ENCODE data around the gene HTR2B.
"Not testable (repeated sequence)": the region's sequence is repeated elsewhere in the genome, so short reads cannot be mapped to it uniquely, and the experiment has no call there.

Gene HTR2B

DNA sequence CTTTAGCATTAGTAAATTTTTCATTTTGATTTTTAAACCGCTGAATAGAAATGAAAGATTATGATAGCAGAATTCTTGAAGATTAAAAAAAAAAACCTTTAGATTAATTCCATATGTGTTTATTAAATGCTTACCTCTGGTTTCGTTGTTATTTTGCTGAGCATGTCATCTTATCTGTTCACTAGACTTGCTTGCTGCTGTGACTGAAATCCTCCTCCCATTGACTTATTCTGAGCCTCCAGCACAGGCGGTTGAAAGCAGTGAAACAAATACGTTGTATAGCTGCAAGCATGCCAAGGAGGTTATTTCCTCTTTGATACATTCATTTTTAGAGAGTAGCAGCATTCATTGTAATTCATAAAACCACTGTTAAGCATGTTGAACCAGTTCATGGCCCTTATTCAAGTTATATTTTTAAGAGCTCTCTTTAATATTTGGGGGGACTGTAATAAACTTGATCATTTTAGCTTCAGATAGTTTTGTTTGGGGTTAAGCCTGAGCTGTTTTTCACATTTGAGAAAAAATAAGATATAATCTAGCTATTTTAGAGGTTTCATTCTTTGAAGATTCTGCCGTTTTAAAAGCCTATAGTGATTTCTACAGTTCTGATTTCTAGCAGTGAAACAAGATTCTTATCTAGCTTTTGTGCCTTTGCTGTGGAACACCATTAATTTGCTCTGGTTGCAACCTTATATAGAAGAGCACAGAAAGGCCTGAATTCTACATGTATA is at the start of gene HTR2B:
Gene HTR2B, minus strand, starts transcription at position 205 of the 731 bp plus-strand sequence. CDS start 1,278 bp downstream, outside the sequence.
- no peak for FAIRE-seq
- DNase-seq (ENCODE audit: extremely low spot score, insufficient read length, low read depth): no peak

DNA sequence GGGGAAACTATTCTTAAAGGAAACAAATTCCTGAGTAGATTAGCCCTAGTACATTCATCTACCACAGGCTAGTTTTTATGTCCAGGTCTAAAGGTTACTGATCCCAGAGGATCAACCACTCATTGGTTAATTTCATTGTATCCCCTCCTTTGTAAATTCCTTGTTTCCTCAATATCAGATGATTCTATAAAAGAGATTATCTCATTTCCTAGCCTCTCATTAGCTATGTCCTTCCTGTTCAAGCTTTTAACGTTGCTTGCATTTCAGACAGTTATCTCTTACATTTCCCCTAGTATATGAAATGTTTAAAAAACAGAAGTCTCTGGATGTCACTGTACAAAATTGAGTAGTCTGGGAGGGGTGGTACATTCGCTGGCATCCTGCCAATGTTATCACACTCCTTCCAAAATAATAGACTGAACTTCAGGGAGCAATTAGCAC is 49.4 kb upstream of the HTR2B start:
- FAIRE-seq (no peak), DNase-seq (ENCODE audit: extremely low spot score, insufficient read length, low read depth) (no peak)

DNA sequence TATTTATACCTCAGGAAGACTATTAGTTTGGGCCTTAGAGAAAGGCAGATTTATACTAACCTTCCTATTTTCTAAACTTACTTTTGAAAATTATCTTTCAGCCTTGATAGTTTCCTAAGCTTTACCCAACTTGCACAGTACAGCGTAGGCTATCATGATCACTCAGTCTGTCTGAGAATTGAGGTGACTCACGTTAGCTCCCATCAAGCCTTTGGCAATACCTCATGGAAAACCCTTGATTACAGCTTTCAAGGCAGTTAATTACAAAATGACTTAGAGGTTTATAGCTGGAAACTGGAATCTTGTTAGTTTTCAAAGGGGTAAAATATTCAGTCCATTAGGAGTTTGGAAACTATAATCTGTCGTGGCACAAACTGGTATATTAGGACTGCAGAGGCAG is 47.2 kb upstream of the HTR2B start:
- FAIRE-seq: no peak
- DNase-seq (ENCODE audit: extremely low spot score, insufficient read length, low read depth): no peak

DNA sequence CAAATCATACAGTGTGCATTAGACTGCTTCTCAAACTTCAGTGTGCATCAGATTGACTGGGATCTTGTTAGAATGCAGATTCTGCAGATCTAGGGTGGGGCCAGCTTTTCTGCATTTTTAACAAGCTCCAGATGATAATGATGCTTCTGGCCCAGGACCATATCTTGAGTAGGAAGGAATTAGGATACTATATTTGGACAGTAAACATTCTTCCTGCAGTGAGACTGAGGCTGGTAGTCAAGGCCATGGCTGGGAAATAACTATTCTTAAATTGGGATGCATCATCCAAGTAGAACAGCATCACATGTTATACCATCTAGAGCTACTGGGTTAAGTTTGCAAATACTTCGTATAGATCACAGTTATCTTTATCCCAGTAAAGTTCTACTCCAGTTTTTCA is 45.2 kb upstream of the HTR2B start:
- DNase-seq (ENCODE audit: extremely low spot score, insufficient read length, low read depth): no peak
- no peak for FAIRE-seq

DNA sequence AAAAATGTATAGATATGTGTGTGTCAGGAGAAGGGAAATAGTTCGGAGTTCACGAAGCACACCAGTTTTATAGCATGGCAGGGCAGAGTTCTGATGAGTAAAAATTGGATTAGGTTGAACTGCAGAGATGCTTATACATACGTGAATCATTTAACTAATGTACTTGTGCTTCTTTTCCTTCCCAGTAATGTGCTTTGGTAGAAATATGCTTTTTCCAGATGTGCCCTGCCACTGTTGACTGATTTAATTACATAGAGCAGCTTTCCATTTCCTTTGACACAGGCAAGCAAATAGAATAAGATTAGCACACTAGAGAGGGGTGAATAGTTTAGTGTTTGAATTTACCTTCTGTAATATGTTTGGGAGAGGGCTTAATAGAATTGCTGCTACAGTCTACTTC is 44.6 kb upstream of the HTR2B start:
- no peak for FAIRE-seq
- no peak for DNase-seq (ENCODE audit: extremely low spot score, insufficient read length, low read depth)

DNA sequence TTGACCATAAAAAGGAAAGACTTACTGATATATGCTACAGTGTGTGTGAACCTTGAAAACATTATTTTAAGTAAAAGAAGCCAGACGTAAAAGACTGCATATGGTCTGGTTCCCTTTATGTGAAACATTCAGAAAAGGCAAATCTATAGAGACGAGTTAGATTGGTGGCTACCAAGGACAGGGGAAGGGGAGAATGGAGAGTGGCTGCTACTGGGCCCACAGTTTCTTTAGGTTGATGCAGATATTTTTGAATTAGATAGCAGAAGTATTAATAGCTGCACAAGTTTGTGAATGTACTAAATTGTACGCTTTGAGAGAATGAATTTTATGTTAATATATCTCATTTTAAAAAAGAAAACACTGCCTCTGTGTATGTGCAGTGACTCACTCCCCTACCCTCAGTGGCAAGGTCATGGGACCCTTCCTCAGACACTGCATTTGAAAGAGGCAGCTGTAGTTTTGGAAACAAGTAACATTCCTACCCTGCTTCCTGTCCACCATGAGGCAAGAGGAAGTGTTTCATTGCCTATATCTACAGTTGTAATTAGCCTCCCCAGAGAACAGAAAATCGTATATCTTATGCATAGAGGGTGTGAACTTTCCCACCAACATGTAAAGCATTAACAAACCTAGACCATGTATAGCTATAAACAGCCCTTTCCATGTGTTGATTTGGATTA is 43.8 kb upstream of the HTR2B start:
- DNase-seq (ENCODE audit: extremely low spot score, insufficient read length, low read depth) (no peak), FAIRE-seq (peak; percentile 76)

DNA sequence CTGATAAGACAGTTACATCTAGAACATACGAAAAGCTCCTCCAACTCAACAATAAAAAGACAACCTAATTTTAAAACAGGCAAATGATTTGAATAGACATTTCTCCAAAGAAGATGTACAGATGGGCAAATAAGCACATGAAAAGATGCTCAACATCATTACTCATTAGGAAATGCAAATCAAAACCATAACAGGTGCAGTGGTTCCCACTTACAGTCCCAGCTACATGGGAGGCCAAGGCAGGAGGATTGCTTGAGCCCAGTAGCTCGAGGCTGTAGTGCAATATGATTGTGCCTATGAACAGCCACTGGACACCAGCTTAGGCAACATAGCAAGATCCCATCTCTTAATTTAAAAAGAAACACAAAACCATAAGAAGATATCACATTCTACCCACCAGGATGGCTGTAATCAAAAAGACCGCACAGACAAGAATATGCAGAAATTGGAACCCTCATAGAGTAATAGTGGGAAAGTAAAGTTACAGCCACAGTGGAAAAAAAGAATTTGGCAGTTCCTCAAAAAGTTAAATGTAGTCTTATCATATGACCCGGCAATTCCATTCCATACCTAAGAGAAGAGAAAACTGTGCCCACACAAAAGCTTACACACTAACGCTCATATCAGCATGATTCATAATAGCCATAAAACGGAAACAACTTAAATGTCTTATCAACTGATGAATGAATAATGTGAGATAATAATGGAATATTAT is 43.1 kb upstream of the HTR2B start:
- peak; percentile 29 for FAIRE-seq

DNA sequence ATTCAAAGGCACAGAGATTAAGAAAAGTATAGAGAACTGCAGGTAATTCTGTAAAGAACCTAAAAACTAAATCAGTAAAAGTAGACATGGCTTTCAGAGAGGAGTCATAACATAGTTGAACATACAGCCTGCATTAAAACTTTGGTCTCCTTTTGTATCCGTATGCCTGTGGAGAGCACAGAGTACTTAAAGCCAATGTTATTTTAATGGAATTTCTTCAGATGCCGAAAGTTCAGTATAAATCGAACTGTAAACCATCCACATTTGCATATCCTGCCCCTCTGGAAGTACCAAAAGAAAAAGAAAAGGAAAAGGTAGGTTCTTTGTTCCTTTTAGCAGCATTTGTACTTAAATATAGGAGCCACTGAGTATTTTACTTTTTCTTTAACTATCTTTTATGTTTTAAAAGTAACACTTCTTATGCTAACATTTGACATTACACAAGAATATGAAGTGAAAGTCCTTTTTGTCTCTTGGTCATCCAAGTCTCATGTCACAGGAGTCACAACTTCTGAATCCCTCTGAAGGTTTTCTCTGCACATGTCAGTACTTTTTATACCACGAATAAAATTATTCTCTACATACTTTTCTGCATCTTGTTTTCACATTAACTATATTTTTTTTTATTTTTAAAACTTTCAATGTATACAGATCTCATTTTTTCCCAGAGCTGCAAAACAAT is 38.7 kb upstream of the HTR2B start:
- no peak for DNase-seq (ENCODE audit: extremely low spot score, insufficient read length, low read depth)
- no peak for FAIRE-seq

More for the DNA sequence above, 43.1 kb upstream of the HTR2B start:
- DNase-seq (ENCODE audit: extremely low spot score, insufficient read length, low read depth): no peak

DNA sequence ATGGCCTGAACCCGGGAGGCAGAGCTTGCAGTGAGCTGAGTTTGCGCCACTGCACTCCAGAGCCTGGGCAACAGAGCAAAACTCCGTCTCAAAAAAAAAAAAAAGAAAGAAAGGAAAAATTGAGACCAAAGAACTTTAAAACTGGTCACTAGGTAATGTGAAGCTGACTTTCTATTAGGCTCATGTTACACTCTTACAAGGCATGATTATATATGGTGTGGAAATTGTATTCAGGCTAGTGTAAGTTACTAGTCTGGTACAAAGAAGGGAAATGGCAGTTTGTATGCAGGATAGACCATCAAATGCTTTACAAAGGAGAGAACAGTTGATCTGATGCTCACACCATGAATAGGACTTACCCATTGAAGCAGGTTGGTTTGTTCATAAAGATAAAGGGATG is 38.2 kb upstream of the HTR2B start:
- FAIRE-seq: no peak
- no peak for DNase-seq (ENCODE audit: extremely low spot score, insufficient read length, low read depth)

DNA sequence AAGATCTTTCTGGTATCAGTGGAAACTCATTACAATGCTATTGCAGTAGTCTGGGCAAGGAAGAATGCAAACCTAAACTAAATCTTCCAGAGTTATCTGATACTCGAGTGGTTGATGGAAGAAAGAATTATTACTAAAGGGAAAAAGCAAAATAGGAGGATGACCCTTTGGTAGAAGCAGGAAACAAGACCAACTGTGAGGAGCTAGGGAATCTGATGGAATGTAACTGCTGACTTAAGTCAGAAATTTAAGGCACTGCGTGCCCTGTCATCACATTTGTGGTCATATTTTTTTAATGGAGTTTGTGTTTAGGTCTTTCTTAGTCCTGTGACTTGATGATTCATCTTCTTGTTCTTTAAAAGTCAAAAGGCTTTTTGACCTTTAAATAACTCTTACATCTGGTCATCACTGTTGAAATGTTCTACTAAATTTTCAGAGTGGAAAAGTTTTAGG is 37.1 kb upstream of the HTR2B start:
- FAIRE-seq: no peak
- DNase-seq (ENCODE audit: extremely low spot score, insufficient read length, low read depth): no peak

DNA sequence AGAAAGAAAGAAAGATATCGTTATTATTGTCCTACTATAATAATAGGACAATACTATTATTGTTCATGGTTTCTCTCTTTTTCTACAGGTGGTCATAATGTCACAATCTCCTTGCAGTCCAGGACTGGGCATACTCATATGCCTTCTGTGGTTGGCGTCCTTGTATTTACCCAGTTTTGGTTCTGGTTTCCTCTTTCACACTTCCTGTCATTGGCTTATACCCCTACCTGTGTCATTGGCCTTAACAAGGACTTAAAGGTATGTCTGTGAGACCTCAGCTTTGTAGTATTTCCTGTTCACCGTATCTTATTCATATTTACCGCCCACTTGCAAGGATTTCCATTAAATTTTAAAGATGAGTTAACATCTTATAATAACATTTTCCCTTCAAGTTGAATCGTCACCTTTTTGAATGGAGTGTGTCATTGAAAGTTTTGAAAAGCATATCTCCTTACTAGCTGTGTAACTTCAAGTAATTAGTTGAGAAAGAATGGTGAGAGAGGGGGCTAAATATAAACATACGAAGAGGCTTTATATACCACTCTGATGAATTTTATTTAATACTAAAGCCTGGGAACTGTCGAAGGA is 36.5 kb upstream of the HTR2B start:
- DNase-seq (ENCODE audit: extremely low spot score, insufficient read length, low read depth): no peak
- peak; percentile 75 for FAIRE-seq

DNA sequence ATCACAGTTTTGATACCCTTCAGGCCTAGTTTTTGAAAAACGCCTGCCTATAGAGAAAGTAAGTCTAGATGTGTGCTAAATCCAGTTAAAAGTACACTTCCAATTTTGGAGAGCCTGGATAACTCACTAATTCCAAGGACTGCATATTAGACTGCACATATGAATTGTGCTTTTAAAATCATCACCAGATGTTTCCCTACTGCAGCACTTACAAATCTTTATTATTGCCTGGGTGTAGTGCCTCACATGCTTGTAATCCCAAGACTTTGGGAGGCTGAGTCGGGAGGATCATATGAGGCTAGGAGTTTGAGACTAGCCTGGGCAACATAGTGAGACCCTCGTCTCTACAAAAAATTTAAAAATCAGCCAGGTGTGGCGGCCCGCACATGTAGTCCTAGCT is 35.9 kb upstream of the HTR2B start:
- no peak for DNase-seq (ENCODE audit: extremely low spot score, insufficient read length, low read depth)
- no peak for FAIRE-seq

DNA sequence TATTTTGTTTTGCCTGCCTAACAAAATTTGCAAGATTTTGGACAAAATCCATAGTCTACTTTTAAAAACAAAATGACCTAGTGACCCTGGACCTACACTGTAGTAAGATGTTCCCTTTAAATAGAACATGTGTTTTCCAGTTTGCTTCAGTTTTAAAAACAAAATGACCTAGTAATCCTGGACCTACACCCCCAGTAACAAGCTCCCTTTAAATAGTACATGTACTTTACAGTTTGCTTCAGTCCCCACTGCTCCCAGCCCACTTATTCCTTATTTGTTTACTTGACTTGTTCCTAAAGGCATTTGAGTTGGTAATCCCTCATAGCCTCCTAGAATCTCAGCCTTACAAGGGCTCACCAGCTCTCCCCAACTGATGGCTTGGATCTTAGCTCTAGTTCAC is 34.5 kb upstream of the HTR2B start:
- FAIRE-seq: no peak

DNA sequence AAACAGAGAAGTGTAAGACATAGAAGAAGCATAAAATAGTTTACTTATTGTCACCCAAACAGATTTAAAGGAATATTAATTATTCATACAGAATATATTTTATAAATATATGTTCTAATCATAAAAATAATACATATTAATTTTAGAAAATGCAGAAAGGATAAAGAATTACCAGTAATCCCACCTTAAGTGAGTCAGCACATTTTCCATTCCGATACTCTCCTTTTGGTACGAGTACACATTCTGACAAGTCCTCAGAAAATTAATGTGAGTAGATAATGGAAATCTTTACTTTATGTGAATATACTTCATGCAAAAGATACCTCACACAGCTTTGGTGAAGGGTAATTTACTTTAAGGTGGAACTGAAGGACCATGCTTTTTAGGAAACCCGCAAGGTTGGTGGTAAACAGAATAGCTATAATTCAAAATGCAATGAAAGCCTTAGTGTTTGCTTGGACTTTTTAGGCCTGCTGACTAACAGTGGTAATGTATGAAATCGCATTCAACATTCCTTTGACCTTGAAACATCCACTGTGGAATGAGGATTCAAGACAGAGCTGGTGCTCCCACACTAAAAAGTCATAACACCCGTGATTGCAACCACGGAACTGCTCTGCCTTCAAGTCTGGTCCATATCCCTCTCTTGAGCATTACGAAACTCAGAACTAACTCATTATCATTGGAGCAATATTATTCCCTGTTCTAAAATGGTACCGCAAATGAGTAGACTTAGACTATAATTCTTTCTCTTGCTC is 28.1 kb upstream of the HTR2B start:
- FAIRE-seq: no peak
- no peak for DNase-seq (ENCODE audit: extremely low spot score, insufficient read length, low read depth)

More for the DNA sequence above, 34.5 kb upstream of the HTR2B start:
- no peak for DNase-seq (ENCODE audit: extremely low spot score, insufficient read length, low read depth)

DNA sequence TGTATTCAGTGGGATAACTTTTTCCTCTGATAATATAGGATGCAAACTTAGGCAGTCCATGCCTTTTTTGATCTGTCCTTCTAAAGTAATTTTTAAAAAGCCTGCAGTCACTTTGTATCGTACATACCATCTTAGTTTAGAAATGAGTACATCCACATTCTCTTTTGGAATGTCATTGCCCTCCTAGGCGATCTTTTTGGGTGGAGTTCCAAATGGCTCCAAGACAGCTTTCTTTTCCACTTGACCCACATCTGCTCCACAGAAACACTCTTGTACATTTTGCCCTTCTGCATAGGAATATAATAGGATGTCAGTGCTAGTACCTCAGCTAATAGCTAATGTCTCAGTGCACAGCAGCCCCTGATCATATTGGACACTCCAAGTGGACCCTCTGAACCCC is 21.8 kb upstream of the HTR2B start:
- no peak for DNase-seq (ENCODE audit: extremely low spot score, insufficient read length, low read depth)
- no peak for FAIRE-seq

DNA sequence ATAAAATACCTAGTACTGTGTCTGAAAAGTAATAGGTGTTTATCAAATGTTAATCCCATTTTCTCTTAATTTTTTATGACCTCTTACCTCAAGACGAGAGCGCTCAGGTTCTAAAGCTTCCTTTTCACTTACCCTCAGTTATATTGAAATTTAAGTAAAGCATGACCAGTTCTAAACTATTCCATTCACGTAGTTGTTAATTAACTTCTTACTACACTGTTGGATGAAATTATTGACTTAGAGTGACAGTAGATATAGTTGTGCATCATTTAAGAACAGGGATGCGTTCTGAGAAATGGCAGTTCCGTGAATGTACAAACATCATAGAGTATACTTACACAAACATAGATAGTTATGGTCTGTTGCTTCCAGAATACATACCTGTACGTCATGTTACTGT is 20.1 kb upstream of the HTR2B start:
- no peak for DNase-seq (ENCODE audit: extremely low spot score, insufficient read length, low read depth)
- no peak for FAIRE-seq

DNA sequence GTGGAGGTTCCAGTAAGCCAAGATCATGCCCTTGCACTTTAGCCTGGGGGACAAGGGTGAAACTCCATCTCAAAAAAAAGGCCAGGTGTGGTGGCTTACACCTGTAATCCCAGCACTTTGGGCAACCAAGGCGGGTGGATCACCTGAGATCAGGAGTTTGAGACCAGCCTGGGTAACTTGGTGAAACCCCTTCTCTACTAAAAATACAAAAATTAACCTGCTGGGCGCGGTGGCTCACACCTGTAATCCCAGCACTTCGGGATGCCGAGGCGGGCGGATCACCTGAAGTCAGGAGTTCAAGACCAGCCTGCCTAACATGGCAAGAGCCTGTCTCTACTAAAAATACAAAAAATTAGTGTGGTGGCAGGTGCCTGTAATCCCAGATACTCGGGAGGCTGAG is 16.0 kb upstream of the HTR2B start:
- peak; percentile 42 for FAIRE-seq
- not testable (repeated sequence) for DNase-seq (ENCODE audit: extremely low spot score, insufficient read length, low read depth)

DNA sequence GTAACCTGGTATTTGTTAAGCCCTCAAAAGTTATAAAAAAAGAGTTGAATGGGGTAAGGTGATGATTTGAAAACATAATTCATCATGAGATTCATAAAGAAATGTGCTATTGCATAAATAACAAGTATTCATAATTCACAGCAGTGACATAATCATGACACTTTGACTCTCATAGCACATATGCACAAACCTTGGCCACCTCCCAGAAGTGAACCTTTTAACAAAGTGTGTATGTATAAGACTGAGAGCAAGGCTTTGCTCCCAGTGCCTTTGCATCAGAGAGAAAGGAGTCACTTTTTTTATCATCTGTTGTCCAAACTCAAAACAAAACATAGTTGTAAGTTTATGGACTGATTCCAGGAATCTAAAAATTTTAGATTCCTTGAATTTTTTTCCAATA is 15.0 kb upstream of the HTR2B start:
- no peak for FAIRE-seq
- no peak for DNase-seq (ENCODE audit: extremely low spot score, insufficient read length, low read depth)

DNA sequence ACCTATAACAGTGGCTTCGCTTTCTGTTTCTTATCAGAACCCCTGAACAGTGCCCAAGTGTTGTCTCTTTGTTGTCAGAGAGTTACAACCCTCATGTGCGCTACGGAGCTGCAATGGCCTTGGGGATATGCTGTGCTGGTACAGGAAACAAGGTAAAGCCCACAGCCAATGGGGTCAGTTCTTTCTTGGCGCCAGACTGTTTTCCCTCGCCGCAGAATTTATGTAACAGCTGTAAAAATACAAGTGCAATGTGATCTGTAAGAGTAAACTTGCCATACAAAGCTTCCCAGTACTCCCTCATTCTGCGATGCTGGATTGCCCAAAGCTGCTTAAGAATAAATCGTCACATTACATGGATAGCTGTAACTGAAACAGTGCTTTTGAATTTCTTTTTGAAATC is 13.9 kb upstream of the HTR2B start:
- DNase-seq (ENCODE audit: extremely low spot score, insufficient read length, low read depth) (no peak), FAIRE-seq (no peak)

Data from GM18507 (cell line).